NCI-H2171 (cell line): ENCODE measurements around the gene SIRPB1.
"Not testable (repeated sequence)": the region's sequence is repeated elsewhere in the genome, so short reads cannot be mapped to it uniquely, and the experiment has no call there.

Experiments used
- DNase-seq: peaks from one replicate; lab custom pipeline; 2025; lab: John Stamatoyannopoulos, UW

Gene SIRPB1

DNA sequence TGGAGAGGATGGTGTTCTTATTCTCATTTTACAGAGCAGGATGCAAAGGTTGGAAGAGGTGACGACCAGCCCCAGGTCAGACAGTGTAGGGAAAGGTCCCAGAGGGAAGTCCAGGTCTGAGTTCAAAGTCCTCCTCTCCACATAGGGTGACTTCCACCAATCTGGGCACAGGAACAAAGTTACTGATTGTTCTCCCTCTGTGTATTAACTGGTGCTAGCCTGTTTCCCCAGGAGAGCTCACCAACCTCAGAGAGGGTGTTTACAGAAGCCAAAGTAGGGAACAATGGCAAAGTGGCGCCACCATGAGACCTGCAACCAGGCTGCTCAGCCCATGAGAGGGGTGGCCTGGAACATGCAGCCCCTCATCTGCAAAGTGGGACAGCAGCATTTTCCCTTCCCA is 16.8 kb upstream of the SIRPB1 start:
- DNase-seq: no peak

DNA sequence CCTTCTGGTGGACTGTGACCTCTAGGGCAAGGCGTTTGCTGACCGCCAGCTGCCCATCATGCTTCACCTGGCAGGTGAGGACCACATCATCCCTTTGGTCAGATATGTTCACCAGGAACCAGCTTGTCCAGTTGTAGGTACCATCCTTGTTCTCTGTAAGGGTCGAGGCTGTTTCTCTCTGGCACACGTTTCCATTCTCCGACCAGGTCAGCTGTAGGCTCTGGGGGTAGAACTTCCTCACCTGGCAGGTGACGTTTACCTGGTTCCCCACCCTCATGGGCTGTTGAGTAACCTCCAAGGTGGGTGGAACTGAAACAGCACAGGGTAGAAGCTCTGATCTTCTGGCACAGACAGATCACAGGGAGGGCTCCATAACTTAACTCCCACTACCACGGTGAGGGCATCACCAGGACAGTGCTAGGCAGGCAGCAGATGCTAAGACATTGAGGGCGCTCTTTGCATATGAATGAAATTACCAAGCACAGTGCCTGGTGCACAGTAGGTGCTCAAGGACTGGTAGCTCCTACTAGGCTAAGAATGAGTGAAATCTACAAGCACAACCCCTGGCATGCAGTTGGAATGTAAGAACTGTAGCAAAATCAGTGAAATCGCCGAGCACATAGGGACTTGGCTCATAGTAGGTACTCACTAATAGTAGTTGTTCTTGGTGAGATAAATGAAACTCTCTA is 15.6 kb upstream of the SIRPB1 start:
- DNase-seq: no peak

DNA sequence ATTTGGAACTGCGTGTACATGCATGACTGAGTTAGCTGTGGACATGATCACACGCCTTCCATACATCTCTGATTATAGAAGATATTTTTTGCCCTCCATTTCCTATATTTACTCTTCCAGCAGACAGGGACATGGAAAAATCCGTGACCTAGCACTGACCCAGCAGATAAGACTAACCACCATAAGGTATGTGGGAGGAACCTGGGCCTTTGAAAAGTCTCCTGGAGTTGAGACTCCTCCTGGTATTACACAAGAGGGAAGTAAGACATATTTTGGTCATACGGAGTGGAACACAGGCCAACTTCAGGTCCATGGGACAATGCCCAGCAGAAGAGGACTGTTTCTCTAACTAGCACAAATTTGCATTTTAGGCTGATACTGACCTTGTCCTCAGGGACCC is 13.7 kb upstream of the SIRPB1 start:
- no peak for DNase-seq

DNA sequence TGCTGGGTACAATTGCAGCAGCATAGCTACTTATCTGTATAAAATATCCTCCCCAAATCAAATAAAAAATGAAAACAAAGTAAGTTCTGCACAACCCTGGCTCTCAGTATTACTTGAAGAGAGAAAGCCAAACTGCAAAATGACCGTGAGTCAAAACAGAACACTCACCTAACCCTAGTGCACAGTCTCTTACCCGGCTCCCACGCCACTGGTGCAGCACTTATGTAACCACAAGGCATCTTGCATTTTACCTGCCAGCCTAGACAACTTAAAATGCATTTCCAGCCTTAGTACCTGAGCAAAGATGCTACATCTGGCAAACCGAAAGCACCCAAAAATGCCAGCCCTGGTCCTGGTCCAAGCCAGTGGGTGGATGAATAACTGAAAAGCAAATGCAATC is 12.4 kb upstream of the SIRPB1 start:
- DNase-seq: no peak

DNA sequence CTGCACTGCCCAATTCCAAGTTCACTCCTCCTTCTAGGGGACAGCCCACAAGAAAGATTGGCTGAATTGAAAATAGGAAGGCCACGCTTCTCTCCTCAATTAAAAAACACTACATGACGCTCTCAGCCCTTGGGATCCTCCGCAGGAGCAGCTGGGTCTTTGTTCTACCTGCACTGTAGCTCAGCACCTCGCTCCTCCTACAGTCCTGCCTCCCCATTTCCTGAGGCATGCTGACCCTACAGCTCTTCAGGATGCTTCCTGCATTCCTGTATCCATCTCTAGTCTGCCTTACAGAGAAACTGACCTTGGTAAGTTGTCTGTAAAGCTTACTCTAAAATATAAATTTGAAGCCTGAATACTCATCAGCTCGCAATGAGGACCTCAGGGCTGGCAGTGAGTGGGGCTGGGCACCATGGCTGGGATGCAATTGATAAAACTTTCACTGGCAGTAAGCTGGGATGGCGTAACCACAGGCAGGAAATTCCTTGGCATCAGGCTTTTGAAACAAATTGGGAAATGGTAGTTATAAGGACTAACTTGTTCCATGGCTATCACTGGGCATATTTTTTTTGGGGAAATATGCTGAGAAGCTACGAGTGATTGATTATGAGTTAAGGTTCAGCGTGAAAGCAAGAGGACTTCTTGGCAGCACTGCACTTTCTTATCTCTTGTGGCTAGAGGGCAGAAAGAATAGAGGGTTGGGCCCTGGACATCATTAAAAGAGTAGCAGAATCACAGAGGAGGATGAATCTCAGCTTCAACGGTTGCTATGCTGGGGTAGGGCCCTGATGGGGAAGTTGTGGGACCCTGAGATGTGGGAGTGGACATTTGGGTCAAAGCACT is 11.7 kb upstream of the SIRPB1 start:
- no peak for DNase-seq

DNA sequence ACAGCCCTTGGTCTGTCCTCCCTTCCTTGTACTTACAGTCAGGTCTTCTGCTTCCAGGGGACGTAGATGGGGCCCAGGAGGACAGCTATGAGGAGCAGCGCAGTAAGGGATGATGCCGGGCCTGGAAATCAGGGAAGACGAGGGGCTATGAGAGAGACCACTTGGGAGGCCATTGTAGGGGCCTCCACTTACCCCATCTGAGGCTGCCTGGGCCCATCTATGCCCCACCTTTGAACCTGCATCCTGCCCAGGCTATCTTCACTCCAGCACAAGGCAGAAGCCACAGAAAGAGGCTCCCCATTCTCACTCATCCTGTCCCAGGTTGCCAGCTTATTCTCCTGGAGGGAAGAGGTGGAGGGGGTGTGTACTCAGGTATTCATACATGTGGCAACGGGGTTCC is 10.4 kb upstream of the SIRPB1 start:
- DNase-seq: no peak

DNA sequence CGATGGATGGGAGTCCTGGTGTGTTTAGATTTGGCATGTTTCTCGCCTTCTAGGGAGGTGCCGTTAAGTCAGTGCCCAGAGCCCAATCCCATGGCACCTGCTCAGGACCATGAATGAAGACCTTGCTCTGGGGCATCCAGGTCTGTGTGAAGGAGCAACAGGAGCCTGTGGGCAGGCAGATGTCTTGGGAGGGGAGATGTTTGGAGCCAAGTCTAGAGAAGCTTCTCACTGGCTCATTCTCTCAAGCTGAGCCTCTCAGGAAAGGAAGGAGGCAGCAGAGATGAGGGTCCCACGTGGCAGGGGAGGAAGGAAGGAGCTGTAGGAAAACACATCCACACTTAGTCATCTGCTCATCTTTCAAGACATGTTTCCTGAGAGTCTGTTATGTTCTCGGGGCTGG is 9.5 kb upstream of the SIRPB1 start:
- DNase-seq: no peak

DNA sequence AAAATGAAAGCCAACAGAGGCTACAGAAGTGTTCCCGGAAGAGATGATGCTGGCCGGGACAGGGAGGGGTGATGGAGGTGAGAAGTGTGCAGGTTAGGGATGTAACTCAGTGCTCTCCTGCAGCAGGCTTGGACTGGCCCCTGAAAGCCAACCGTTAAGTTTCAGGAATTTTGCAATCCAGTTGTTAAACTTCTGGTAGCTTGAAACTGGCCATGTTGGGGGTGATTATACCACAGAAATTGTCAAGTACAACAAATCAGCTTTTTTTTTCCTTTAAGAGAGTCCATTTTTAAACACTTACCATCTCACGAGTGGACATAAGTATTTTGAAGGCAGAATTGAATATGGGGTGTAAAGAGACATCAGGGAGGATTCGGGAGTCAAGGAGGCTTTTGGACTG is 8.8 kb upstream of the SIRPB1 start:
- no peak for DNase-seq

DNA sequence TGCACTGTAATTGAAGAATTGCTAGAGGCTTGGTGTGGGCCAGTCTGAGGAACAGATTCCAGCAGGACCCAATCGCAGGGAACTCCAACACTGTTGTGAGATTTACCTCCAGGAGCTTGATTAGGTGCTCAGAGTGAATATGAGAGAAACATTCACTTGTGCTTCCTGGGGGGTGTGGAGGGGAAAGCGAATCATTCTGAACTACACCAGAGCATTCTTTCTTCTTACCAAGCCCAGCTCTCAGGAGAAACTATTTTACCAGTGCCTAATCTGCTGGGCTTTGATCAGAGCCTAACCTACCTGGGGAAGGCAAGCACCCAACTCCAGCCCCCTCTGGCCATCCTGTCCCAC is 7.4 kb upstream of the SIRPB1 start:
- DNase-seq: no peak

DNA sequence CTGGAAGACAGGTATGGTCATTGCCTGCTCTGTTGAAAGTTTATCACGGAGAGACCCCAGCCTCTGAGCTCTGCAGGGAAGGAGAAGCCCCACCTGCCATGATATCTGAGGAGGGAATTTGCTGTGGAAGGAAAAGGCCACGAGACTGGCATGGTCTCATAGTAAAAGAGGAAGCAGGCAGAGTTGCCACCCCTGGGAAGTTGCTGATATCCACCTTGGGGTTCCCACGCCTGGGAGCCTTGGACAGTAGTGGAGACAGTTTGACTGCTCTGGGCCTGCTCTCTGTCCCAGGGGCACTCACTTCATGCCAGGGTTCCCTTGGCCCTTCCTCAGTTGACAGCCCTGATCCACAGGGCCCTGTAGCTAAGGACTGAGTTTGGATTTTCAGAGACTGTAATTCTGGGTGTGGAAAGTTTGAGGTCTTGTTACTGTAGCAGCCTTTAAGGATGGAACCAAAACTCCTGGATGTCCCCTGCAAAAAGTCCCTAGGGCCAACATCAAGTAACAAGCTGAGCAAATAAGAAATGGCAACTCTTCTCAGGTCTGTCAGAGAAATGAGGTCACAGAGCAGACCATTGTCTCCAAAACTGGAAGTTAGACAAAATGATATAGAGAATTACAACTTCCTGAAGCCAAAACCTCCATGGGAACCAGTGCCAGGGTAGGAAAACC is 6.9 kb upstream of the SIRPB1 start:
- no peak for DNase-seq

DNA sequence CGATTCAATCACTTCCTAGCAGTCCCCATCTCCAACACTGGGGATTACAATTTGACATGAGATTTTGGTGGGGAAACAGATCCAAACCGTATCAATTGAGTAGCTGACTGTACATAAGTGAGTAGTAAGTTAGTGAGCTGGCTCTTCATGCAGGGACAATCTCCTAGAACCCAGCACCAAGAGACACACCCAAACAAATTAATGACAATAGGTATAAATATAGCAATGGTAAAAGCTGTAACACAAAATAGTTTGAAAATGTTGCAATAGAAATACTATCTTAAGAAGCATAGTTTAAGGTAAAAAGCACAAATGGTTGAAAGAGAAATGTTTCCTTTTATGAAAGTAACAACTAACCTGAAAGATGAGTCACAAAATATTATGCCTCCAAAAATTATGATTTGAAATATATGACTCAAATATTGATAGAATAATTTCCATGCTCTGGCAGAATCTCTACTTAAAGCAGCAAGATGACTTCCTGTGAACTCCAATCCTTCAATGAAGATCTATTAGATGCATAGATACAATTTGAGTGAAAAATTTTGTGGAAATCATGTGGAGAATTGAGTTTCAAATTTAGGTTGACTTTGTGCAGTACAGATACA is 5.4 kb upstream of the SIRPB1 start:
- no peak for DNase-seq

DNA sequence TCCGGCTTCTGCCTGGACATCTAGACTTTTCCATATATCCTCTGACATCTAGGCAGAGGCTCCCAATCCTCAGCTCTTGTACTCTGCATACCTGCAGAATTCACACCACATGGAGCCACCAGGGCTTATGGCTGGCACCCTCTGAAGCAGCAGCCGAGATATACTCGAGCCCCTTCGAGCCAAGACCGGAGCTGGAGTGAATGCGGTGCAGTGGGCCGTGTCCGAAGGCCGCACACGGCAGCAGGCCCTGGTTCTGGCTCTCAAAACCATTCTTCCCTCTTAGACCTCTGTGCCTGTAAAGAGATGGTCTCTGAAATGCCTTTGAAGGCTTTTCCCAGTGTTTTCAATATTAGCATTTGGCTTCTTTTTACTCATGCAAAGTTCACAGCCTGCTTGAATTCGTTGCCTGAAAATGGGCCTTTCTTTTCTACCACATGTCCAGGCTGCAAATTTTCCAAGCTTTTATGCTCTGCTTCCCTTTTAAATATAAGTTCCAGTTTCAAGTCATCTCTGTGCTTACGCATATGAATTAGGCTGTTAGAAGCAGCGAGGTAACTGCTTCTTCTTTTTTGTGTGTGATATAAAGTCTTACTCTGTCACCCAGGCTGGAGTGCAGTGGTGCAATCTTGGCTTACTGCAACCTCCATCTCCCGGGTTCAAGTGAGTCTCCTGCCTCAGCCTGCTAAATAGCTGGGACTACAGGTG is 3.8 kb upstream of the SIRPB1 start:
- no peak for DNase-seq

DNA sequence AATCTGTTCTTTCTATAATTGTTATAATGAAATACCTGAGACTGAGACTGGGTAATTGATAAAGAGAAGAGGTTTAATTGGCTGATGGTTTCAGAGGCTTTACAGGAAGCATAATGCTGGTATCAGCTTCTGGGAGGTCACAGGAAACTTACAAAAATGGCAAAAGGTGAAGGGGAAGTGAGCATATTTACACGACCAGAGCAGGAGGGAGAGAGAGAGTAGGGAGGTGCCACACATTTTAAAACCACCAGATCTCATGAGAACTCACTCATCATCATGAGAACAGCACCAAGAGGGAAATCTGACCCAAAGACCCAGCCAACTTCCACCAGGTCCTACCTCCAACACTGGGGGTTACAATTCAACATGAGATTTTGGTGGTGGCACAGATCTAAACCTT is 2.6 kb upstream of the SIRPB1 start:
- no peak for DNase-seq

DNA sequence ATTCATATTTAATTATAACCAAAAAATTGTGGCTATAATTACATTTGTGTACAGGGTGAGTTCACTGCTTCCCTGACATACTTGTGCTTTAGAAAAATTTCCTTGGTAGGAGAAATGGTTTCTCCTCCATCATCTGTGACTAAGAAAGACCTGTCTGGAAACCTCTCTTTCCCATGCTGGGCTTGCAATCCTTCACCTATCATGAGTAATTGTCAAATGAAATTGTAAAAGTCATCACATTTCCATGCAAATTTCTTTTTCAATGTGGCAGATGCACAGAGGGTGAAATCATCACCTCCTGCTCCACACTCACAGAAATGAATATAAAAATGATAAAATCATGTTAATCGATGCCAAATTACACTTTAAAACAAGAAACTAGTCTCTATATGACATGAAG is 1.5 kb upstream of the SIRPB1 start:
- DNase-seq: no peak

DNA sequence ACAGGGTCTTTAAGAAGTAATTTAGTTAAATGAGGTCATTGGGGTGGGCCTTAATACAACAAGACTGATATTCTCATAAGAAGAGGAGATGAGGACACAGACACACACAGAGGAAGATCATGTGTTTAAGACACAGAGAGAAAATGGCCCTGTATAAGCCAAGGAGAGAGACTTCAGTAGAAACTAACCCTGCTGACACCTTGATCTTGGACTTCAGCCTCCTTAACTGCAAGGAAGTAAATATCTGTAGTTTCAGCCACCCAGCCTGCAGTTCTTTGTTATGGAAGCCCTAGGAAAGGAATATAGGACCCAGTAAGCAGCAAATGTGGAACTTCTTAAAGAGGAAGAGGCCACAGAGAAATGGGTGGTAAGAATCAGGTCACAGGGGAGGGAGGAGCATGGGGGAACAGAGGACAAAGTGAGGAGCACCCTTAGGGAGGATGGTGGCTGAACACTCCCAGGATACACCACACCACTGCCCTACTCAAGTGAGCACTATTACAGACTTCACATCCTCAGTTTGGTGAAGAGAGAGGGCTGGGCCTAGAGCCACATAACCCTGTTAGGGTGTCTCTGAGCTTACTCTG is 762 bp downstream of the SIRPB1 start:
- DNase-seq: no peak

DNA sequence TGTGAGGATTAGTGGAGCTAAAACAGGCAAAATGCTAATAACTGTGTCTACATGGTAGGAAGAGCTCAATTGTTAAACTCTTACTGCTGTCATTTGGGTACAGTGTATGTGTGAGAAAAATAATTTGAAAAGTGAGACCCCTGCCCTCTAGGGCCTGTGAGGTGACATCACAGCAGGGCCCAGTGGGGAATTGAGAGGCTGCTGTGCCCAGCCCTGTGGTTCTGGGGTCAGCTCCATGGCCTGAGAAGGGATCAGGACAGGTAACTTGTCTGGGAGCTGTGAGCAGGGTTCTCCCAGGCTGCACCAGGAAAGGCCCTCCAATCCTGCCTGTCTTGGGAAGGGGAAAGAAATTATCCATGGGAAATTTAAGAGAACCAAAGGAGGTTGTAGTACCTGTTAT is 1.3 kb downstream of the SIRPB1 start:
- no peak for DNase-seq

DNA sequence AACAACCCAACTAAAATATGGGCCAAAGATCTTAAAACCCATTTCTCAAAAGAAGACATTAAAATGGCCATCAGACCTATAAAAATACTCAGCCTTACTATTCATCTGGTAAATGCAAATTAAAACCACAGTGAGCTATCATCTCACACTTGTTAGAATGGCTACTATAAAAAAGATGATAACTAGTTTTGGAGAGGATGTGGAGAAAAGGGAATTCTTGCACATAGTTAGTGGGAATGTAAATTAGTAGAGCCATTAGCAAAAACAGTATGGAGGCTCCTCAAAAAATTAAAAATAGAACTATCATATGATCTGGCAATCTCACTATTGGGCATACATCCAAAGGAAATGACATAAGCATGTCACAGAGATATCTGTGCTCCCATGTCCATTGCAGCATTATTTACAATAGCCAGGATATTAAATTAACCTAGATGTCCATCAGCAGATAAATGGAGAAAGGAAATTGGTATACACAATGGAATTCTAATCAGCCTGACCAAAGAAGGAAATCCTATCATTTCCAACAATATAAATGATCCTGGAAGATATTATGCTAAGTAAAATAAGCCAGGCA is 2.9 kb downstream of the SIRPB1 start:
- no peak for DNase-seq

DNA sequence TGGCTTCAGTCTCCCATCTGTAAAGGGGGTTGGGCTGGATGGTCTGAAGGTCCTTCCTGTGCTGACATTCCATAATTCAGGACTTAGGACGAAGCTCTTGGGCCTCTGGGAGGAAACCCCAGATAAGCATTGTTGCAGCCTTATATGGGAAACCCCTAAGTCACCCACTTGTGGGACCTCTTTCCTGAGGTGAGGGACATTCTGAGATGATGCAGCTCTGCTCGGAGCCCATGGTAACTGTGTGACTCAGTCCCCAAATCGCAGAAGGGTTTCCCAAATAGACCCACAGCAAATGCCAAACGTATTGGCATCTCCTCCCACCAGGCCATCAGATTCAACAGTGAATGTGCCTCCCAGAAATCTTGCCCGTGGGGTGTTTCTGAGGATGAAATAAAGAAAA is 9.4 kb downstream of the SIRPB1 start:
- DNase-seq: not testable (repeated sequence)

DNA sequence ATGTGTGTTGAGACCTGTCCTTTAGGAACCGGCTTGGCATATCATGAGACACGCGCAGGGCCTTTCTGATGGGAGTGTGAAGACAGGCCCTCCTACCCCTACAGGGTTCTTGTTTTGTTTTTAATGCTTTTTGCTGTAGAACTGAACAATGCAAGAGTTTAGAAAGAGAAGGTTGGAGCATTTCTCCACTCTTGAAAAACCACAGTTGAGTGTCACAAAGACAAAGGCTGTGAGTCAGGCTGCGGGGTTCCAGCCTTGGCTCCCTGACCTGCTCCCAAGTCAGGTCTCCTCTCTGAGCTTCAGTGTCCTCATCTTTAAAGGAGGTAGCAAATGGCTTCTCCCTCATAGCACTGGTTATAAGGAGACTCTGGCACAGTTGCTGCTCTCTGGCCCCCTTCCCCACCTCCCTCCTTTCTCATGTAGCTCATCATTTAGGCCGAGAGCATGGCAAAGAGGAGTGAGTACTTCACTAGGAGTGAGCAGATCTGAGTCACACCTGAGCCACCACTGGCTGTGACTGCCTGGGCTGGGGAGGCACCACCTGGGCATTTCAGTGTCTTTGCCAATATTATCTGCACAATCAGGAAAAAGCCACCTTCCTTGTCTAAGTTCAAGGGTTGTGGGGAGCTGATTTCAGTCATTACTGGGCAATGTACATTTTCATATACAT is 11.0 kb downstream of the SIRPB1 start:
- DNase-seq: not testable (repeated sequence)

DNA sequence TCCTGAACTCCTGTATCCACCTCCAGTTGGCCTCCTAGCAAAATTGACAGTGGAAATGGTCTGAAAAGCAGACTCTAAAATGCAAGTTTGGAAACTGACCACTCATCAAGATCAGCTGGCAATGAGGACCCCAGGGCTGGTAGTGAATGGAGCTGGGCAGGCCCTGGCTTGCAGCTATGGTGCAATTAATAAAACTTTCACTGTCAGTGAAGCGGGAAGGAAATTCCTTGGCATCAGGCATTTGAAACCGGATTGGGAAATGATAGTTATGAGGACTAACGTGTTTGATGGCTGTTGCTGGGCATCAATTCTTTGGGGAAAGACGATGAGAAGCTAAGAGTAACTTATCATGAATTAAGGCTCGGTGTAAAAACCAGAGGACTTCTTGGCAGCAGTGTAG is 19.1 kb downstream of the SIRPB1 start:
- DNase-seq: no peak

DNA sequence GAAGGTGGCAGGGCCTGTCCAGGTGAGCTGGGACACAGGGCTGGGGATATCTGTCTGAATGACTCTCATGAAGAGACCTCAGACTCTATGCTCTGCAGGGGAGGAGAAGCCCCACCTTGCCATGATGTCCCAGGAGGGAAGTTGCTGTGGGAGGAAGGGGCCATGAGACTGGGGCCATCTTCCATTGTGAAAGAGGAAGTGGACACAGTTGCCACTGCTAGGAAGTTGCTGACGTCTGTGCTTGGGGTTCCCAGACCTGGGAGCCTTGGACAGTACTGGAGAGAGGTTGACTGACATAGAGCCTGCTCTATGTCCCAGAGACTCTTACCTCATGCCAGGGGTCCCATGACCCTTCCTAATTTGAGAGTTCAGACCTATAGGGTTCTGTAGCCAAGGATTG is 24.5 kb downstream of the SIRPB1 start:
- DNase-seq: no peak
